NCI-H345 treated with DMSO at 0.1 percent for 48 hours (cell line): ENCODE data around the gene NEURL1B.
"Not testable (repeated sequence)": the region's sequence is repeated elsewhere in the genome, so short reads cannot be mapped to it uniquely, and the experiment has no call there.

Experiments used
- DNase-seq: peaks from one replicate; lab custom pipeline; 2025; ENCODE audit not compliant: unreplicated experiment; lab: John Stamatoyannopoulos, UW

Gene NEURL1B

GRCh38 chr5:172640822-172641358, at the start of gene NEURL1B:
Gene NEURL1B (plus strand): TSS chr5:172641263. CDS start chr5:172641407, 144 bp downstream.
- DNase-seq: peak; percentile 78

GRCh38 chr5:172591636-172592035, 49.4 kb upstream of the NEURL1B start:
- no peak for DNase-seq

- DNase-seq: no peak
Observed at GRCh38 chr5:172592881-172593280, 48.2 kb upstream of the NEURL1B start.

- no peak for DNase-seq
Observed at GRCh38 chr5:172593306-172593705, 47.8 kb upstream of the NEURL1B start.

- DNase-seq: no peak
Observed at GRCh38 chr5:172593721-172594235, 47.3 kb upstream of the NEURL1B start.

- DNase-seq: no peak
Observed at GRCh38 chr5:172594431-172594830, 46.6 kb upstream of the NEURL1B start.

GRCh38 chr5:172594867-172595466, 46.1 kb upstream of the NEURL1B start:
- DNase-seq: no peak

GRCh38 chr5:172595596-172596455, 45.2 kb upstream of the NEURL1B start:
- no peak for DNase-seq

GRCh38 chr5:172596638-172597231, 44.3 kb upstream of the NEURL1B start:
- DNase-seq: no peak

GRCh38 chr5:172597755-172598155, 43.3 kb upstream of the NEURL1B start:
- no peak for DNase-seq

GRCh38 chr5:172598251-172599203, 42.5 kb upstream of the NEURL1B start:
- no peak for DNase-seq

GRCh38 chr5:172599204-172599567, 41.9 kb upstream of the NEURL1B start:
- no peak for DNase-seq

- DNase-seq: no peak
Observed at GRCh38 chr5:172600571-172600970, 40.5 kb upstream of the NEURL1B start.

GRCh38 chr5:172601576-172601975, 39.5 kb upstream of the NEURL1B start:
- DNase-seq: not testable (repeated sequence)

- no peak for DNase-seq
Observed at GRCh38 chr5:172602783-172603231, 38.3 kb upstream of the NEURL1B start.

GRCh38 chr5:172603251-172603806, 37.7 kb upstream of the NEURL1B start:
- DNase-seq: no peak

GRCh38 chr5:172605466-172605865, 35.6 kb upstream of the NEURL1B start:
- no peak for DNase-seq

- DNase-seq: no peak
Observed at GRCh38 chr5:172606156-172606785, 34.8 kb upstream of the NEURL1B start.

- no peak for DNase-seq
Observed at GRCh38 chr5:172607213-172607793, 33.8 kb upstream of the NEURL1B start.
